ENCODE results near the gene KPTN. TPM values are rescaled to one million over a fixed set of nuclear protein-coding genes. Genes with fewer than 3 reads are reported as not detected.

The KPTN gene
- total and polyA plus RNA-seq, 2 experiments from 2014 or later, result 10.1 to 22.6 TPM

- Histone ChIP-seq H3K4me1 (ENCODE audit: insufficient read depth) (no peaks in the 10 kb centered on the region), H2AFZ (no peak overlapping the region), H3K27me3 (no peaks in the 10 kb centered on the region), H3K36me3 (replicated peaks; ENCODE audit: insufficient read depth, low read depth) (no peaks in the 10 kb centered on the region), H4K20me1 (ENCODE audit: insufficient read depth, poor library complexity, severe bottlenecking) (peaks cover 22% of the 10 kb centered on the region), H3K9me2 (replicated peaks; ENCODE audit: insufficient read depth) (no peaks in the 10 kb centered on the region), H3K4me2 (no peak overlapping the region), H3K27ac (no peak overlapping the region), H3K79me2 (peaks cover 17% of the 10 kb centered on the region), H3K4me3 (no peak overlapping the region), H3K9me3 (ENCODE audit: low read depth) (no peaks in the 10 kb centered on the region)
- DNase-seq (ENCODE audit: low spot score), result no peak
- 94% methylated on average over 5 of the region's 5 CpGs for WGBS (ENCODE audit: low lambda C conversion rate, missing lambda C conversion rate)
- TF ChIP-seq CTCF (IDR thresholded peaks at IDR 0.05; ENCODE audit: poor library complexity) (no peak), EZH2 (IDR thresholded peaks at IDR 0.05; ENCODE audit: borderline replicate concordance) (no peak), EZH2phosphoT487 (IDR thresholded peaks at IDR 0.05; ENCODE audit: low read depth, severe bottlenecking, unreplicated experiment) (no peak)
Measured at GRCh38 chr19:47498561-47498960, 14.5 kb upstream of the KPTN start.

- no peaks in the 10 kb centered on the region for H3K36me3 ChIP-seq (replicated peaks; ENCODE audit: insufficient read depth, low read depth)
Measured at GRCh38 chr19:47497821-47498520, 14.0 kb upstream of the KPTN start.

GRCh38 chr19:47497050-47497766 lies 13.2 kb upstream of the KPTN start:
- no peak overlapping the region for H3K4me3 ChIP-seq
- TF ChIP-seq EZH2phosphoT487 (IDR thresholded peaks at IDR 0.05; ENCODE audit: low read depth, severe bottlenecking, unreplicated experiment) (no peak), EZH2 (IDR thresholded peaks at IDR 0.05; ENCODE audit: borderline replicate concordance) (no peak), CTCF (IDR thresholded peaks at IDR 0.05; ENCODE audit: poor library complexity) (no peak)
- H3K4me1 ChIP-seq (ENCODE audit: insufficient read depth), result no peaks in the 10 kb centered on the region
- no peak for DNase-seq (ENCODE audit: low spot score)
- no peak overlapping the region for H3K4me2 ChIP-seq
- H3K9me2 ChIP-seq (replicated peaks; ENCODE audit: insufficient read depth), result no peaks in the 10 kb centered on the region
- peaks cover 15% of the 10 kb centered on the region for H4K20me1 ChIP-seq (ENCODE audit: insufficient read depth, poor library complexity, severe bottlenecking)
- peaks cover 8% of the 10 kb centered on the region for H3K79me2 ChIP-seq
- H3K27ac ChIP-seq, result no peak overlapping the region
- no peaks in the 10 kb centered on the region for H3K27me3 ChIP-seq
- WGBS (ENCODE audit: low lambda C conversion rate, missing lambda C conversion rate), result 91% methylated on average over 22 of the region's 23 CpGs
- no peaks in the 10 kb centered on the region for H3K9me3 ChIP-seq (ENCODE audit: low read depth)
- no peak overlapping the region for H2AFZ ChIP-seq
- H3K36me3 ChIP-seq (replicated peaks; ENCODE audit: insufficient read depth, low read depth), result no peaks in the 10 kb centered on the region

More at GRCh38 chr19:47497821-47498520, 14.0 kb upstream of the KPTN start:
- H3K4me3 ChIP-seq, result no peak overlapping the region
- no peaks in the 10 kb centered on the region for H3K9me2 ChIP-seq (replicated peaks; ENCODE audit: insufficient read depth)
- H4K20me1 ChIP-seq (ENCODE audit: insufficient read depth, poor library complexity, severe bottlenecking), result peaks cover 21% of the 10 kb centered on the region
- no peaks in the 10 kb centered on the region for H3K4me1 ChIP-seq (ENCODE audit: insufficient read depth)
- H3K9me3 ChIP-seq (ENCODE audit: low read depth), result no peaks in the 10 kb centered on the region
- no peak overlapping the region for H3K4me2 ChIP-seq
- no peak for TF ChIP-seq EZH2phosphoT487 (IDR thresholded peaks at IDR 0.05; ENCODE audit: low read depth, severe bottlenecking, unreplicated experiment)
- no peak for TF ChIP-seq EZH2 (IDR thresholded peaks at IDR 0.05; ENCODE audit: borderline replicate concordance)
- TF ChIP-seq CTCF (IDR thresholded peaks at IDR 0.05; ENCODE audit: poor library complexity), result no peak
- 96% methylated on average over 14 of the region's 14 CpGs for WGBS (ENCODE audit: low lambda C conversion rate, missing lambda C conversion rate)
- peaks cover 12% of the 10 kb centered on the region for H3K79me2 ChIP-seq
- no peak for DNase-seq (ENCODE audit: low spot score)
- H3K27ac ChIP-seq, result no peak overlapping the region
- H2AFZ ChIP-seq, result no peak overlapping the region
- H3K27me3 ChIP-seq, result no peaks in the 10 kb centered on the region

Measured in hepatocyte (in vitro differentiated cells).